Measurements from ENCODE around the gene HDAC10.

- TF ChIP-seq CTCF (IDR thresholded peaks at IDR 0.05) (no peak), POLR2A (IDR thresholded peaks at IDR 0.05) (no peak)
Measured at GRCh38 chr22:50277761-50278160, 26.7 kb upstream of the HDAC10 start.
